ENCODE measurements around the gene COX19. TPM values are rescaled to one million over a fixed set of nuclear protein-coding genes. Genes with fewer than 3 reads are reported as not detected.

Gene COX19
- total RNA-seq, 1 donor from 2014 or later = 20.3 TPM

DNA sequence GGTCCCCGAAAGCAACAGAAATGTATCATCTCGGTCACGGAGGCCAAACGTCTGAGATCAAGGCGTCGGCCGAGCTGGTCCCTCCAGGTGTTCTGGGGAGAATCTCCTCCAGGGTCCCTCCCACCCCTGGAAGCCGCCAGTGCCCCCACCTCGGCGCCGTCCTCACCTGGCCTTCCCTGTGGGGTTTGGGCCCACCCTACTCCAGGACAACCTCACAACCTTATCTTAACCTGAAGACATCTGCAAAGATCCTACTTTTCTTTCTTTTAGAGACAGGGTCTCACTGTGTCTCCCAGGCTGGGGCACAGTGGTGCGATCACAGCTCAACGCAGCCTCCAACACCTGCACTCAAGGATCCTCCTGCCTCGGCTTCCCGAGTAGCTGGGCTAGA, 54.3 kb downstream of the COX19 start:
- no peak for TF ChIP-seq CTCF (IDR thresholded peaks at IDR 0.05; ENCODE audit: unreplicated experiment)
- H3K27me3 Mint-ChIP-seq = no peaks in the 10 kb centered on the region
- H3K4me1 Mint-ChIP-seq (ENCODE audit: low read depth) = no peaks in the 10 kb centered on the region
- no peak overlapping the region for H3K4me3 Mint-ChIP-seq (ENCODE audit: low read depth)
- no peaks in the 10 kb centered on the region for H3K36me3 Mint-ChIP-seq (ENCODE audit: insufficient read depth)
- no peak for DNase-seq (ENCODE audit: low spot score, unreplicated experiment)
- H3K27ac Mint-ChIP-seq = no peak overlapping the region
- H3K9me3 Mint-ChIP-seq (ENCODE audit: low read depth) = no peaks in the 10 kb centered on the region

- TF ChIP-seq CTCF (IDR thresholded peaks at IDR 0.05; ENCODE audit: unreplicated experiment) = no peak
- H3K36me3 Mint-ChIP-seq (ENCODE audit: insufficient read depth) = no peaks in the 10 kb centered on the region
- no peaks in the 10 kb centered on the region for H3K4me1 Mint-ChIP-seq (ENCODE audit: low read depth)
- DNase-seq (ENCODE audit: low spot score, unreplicated experiment) = no peak
- H3K9me3 Mint-ChIP-seq (ENCODE audit: low read depth) = no peaks in the 10 kb centered on the region
- H3K27me3 Mint-ChIP-seq = no peaks in the 10 kb centered on the region
- H3K27ac Mint-ChIP-seq = no peak overlapping the region
- no peak overlapping the region for H3K4me3 Mint-ChIP-seq (ENCODE audit: low read depth)
Measured at GRCh38 chr7:920351-921070, 54.8 kb downstream of the COX19 start.

DNA sequence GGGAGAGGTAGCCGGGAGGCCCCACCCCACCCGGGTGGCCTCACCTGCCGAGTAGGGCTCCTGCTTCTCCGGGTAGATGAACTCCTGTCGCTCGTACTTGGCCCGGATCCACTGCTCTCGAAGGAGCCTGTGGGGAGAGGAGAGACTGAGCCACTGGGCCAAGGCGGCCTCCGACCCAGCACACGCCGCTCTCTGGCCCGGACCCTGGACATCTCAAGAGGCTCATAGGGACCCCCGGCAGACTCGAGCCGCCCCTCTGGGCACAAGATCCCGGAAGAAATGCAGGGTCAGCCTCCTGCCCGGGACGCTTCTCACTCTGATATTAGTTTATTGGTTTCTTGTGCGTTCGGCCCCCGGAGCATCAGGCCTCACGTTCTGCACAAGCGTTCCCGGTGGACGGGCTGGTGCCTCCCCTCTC, 55.4 kb downstream of the COX19 start:
- TF ChIP-seq CTCF (IDR thresholded peaks at IDR 0.05; ENCODE audit: unreplicated experiment) = no peak
- H3K9me3 Mint-ChIP-seq (ENCODE audit: low read depth) = no peaks in the 10 kb centered on the region
- no peak for DNase-seq (ENCODE audit: low spot score, unreplicated experiment)
- H3K27ac Mint-ChIP-seq = no peak overlapping the region
- no peaks in the 10 kb centered on the region for H3K27me3 Mint-ChIP-seq
- H3K4me3 Mint-ChIP-seq (ENCODE audit: low read depth) = no peak overlapping the region
- H3K36me3 Mint-ChIP-seq (ENCODE audit: insufficient read depth) = no peaks in the 10 kb centered on the region
- no peaks in the 10 kb centered on the region for H3K4me1 Mint-ChIP-seq (ENCODE audit: low read depth)

GRCh38 chr7:919114-919442, 56.3 kb downstream of the COX19 start:
- Mint-ChIP-seq H3K9me3 (ENCODE audit: low read depth) (no peaks in the 10 kb centered on the region), H3K4me1 (ENCODE audit: low read depth) (no peaks in the 10 kb centered on the region), H3K36me3 (ENCODE audit: insufficient read depth) (no peaks in the 10 kb centered on the region), H3K4me3 (ENCODE audit: low read depth) (no peak overlapping the region), H3K27ac (no peak overlapping the region), H3K27me3 (no peaks in the 10 kb centered on the region)
- no peak for TF ChIP-seq CTCF (IDR thresholded peaks at IDR 0.05; ENCODE audit: unreplicated experiment)
- DNase-seq (ENCODE audit: low spot score, unreplicated experiment) = no peak

- no peaks in the 10 kb centered on the region for H3K36me3 Mint-ChIP-seq (ENCODE audit: insufficient read depth)
- no peaks in the 10 kb centered on the region for H3K4me1 Mint-ChIP-seq (ENCODE audit: low read depth)
- H3K9me3 Mint-ChIP-seq (ENCODE audit: low read depth) = no peaks in the 10 kb centered on the region
- no peak overlapping the region for H3K4me3 Mint-ChIP-seq (ENCODE audit: low read depth)
- H3K27ac Mint-ChIP-seq = no peak overlapping the region
- no peak for TF ChIP-seq CTCF (IDR thresholded peaks at IDR 0.05; ENCODE audit: unreplicated experiment)
- no peaks in the 10 kb centered on the region for H3K27me3 Mint-ChIP-seq
- no peak for DNase-seq (ENCODE audit: low spot score, unreplicated experiment)
Measured at GRCh38 chr7:918441-919113, 56.8 kb downstream of the COX19 start.
